Measurements from ENCODE around the gene ZNF107. TPM values are rescaled to one million over a fixed set of nuclear protein-coding genes. Genes with fewer than 3 reads are reported as not detected.
"Not testable (repeated sequence)": the region's sequence is repeated elsewhere in the genome, so short reads cannot be mapped to it uniquely, and the experiment has no call there.

Gene ZNF107
- total RNA-seq, 1 experiment from 2014 or later, result 24.7 TPM

- no peak overlapping the region for H3K4ac ChIP-seq (ENCODE audit: low read depth, low read length)
- H3K27ac Mint-ChIP-seq, result no peak overlapping the region
- WGBS (ENCODE audit: extremely low coverage, insufficient read length, low lambda C conversion rate), result no CpG with 5 or more reads among the region's 2 CpGs
- no peak overlapping the region for H4K8ac ChIP-seq (replicated peaks; ENCODE audit: insufficient read length, low read depth, low read length)
- H3K9me3 ChIP-seq (ENCODE audit: control insufficient read depth, low read depth, low read length), result peaks cover 54% of the 10 kb centered on the region
- H3K4me2 ChIP-seq (ENCODE audit: insufficient read depth, insufficient read length, low read length), result no peak overlapping the region
- peaks cover 6% of the 10 kb centered on the region; the same call in 1 of the 2 replicates for H3K27me3 Mint-ChIP-seq (ENCODE audit: low read depth)
- no peak overlapping the region for H2AK5ac ChIP-seq (ENCODE audit: insufficient read length, low read length)
- no peaks in the 10 kb centered on the region for H3K4me1 Mint-ChIP-seq
- H4K5ac ChIP-seq (ENCODE audit: insufficient read length, low read depth, low read length), result no peak overlapping the region
- H4K20me1 ChIP-seq (ENCODE audit: control insufficient read depth, insufficient read depth, insufficient read length), result no peaks in the 10 kb centered on the region
- no peaks in the 10 kb centered on the region for H3K23me2 ChIP-seq (ENCODE audit: insufficient read length, low read depth, low read length, poor library complexity, severe bottlenecking)
- no peak overlapping the region for H3T11ph ChIP-seq (ENCODE audit: low read length)
- H3K27ac ChIP-seq (ENCODE audit: insufficient read length, low read depth, low read length), result no peak overlapping the region
- no peak overlapping the region for H3K18ac ChIP-seq (ENCODE audit: insufficient read length, low read depth, low read length)
- H3K56ac ChIP-seq (ENCODE audit: insufficient read length, low read depth, low read length), result no peak overlapping the region
- no peak overlapping the region for H2BK12ac ChIP-seq (ENCODE audit: insufficient read length, low read depth, low read length)
- H3K4me1 ChIP-seq (ENCODE audit: insufficient read depth, low read length), result no peaks in the 10 kb centered on the region
- no peaks in the 10 kb centered on the region for H3K79me2 ChIP-seq (ENCODE audit: insufficient read depth, low read length)
- H2BK20ac ChIP-seq (ENCODE audit: low read depth, low read length, poor library complexity, severe bottlenecking), result no peak overlapping the region
- no peaks in the 10 kb centered on the region for H3K79me1 ChIP-seq (ENCODE audit: insufficient read depth, low read depth, low read length, poor library complexity, severe bottlenecking)
- no peak overlapping the region for H3K9ac ChIP-seq (ENCODE audit: extremely low read depth, insufficient read length, low read length)
- peaks cover 76 to 87% of the 10 kb centered on the region in 2 experiments for H3K9me3 Mint-ChIP-seq
- no peak overlapping the region for H2AFZ ChIP-seq (ENCODE audit: low read length)
- no peak overlapping the region for H3K4me3 Mint-ChIP-seq
- H2BK15ac ChIP-seq (ENCODE audit: low read depth, low read length), result no peak overlapping the region
- H3K14ac ChIP-seq (ENCODE audit: insufficient read depth, low read length), result no peak overlapping the region
- no peak for DNase-seq
- H3K36me3 Mint-ChIP-seq (ENCODE audit: insufficient read depth in 1 of 3, low read depth in 3 of 3), result peaks cover 50 to 66% (median 62%) of the 10 kb centered on the region in 3 experiments
- no peaks in the 10 kb centered on the region for H3K27me3 ChIP-seq (ENCODE audit: insufficient read depth, low read length)
- H3K23ac ChIP-seq (ENCODE audit: insufficient read length, low read depth, low read length), result no peak overlapping the region
- no peak overlapping the region for H2BK5ac ChIP-seq (ENCODE audit: insufficient read length, low read length)
- no peak overlapping the region for H4K91ac ChIP-seq (ENCODE audit: insufficient read length, low read depth, low read length)
- H2BK120ac ChIP-seq (ENCODE audit: low read depth, low read length, poor library complexity, severe bottlenecking), result no peak overlapping the region
- TF ChIP-seq CTCF (conservative IDR thresholded peaks at IDR 0.05), result no peak
These were observed 40.8 kb downstream of the ZNF107 start for GRCh38 chr7:64706625-64707292.

DNA sequence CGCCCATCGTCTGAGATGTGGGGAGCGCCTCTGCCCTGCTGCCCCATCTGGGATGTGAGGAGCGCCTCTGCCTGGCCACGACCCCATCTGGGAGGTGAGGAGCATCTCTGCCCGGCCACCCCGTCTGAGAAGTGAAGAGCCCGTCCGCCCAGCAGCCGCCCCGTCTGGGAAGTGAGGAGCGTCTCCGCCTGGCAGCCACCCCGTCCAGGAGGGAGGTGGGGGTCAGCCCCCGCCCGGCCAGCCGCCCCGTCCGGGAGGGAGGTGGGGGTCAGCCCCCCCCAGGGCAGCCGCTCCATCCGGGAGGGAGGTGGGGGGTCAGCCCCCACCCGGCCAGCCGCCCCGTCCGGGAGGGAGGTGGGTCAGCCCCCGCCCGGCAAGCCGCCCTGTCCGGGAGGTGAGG is 52.0 kb downstream of the ZNF107 start:
- H3K27ac Mint-ChIP-seq; H3K27me3 Mint-ChIP-seq (ENCODE audit: low read depth); H3K23ac ChIP-seq (ENCODE audit: insufficient read length, low read depth, low read length); H4K8ac ChIP-seq (replicated peaks; ENCODE audit: insufficient read length, low read depth, low read length); H3K23me2 ChIP-seq (ENCODE audit: insufficient read length, low read depth, low read length, poor library complexity, severe bottlenecking); H3K4me2 ChIP-seq (ENCODE audit: insufficient read depth, insufficient read length, low read length); H3K56ac ChIP-seq (ENCODE audit: insufficient read length, low read depth, low read length); H3K27ac ChIP-seq (ENCODE audit: insufficient read length, low read depth, low read length); H3K14ac ChIP-seq (ENCODE audit: insufficient read depth, low read length); H3K4me1 Mint-ChIP-seq; H4K91ac ChIP-seq (ENCODE audit: insufficient read length, low read depth, low read length); H3K18ac ChIP-seq (ENCODE audit: insufficient read length, low read depth, low read length); H2BK5ac ChIP-seq (ENCODE audit: insufficient read length, low read length); H2AFZ ChIP-seq (ENCODE audit: low read length); H2BK12ac ChIP-seq (ENCODE audit: insufficient read length, low read depth, low read length); H3K9ac ChIP-seq (ENCODE audit: extremely low read depth, insufficient read length, low read length); H3K4me1 ChIP-seq (ENCODE audit: insufficient read depth, low read length); H3K27me3 ChIP-seq (ENCODE audit: insufficient read depth, low read length); H2BK15ac ChIP-seq (ENCODE audit: low read depth, low read length); H3K4me3 Mint-ChIP-seq; H3T11ph ChIP-seq (ENCODE audit: low read length); H3K79me2 ChIP-seq (ENCODE audit: insufficient read depth, low read length); H2BK120ac ChIP-seq (ENCODE audit: low read depth, low read length, poor library complexity, severe bottlenecking); H2AK5ac ChIP-seq (ENCODE audit: insufficient read length, low read length); H3K79me1 ChIP-seq (ENCODE audit: insufficient read depth, low read depth, low read length, poor library complexity, severe bottlenecking); H2BK20ac ChIP-seq (ENCODE audit: low read depth, low read length, poor library complexity, severe bottlenecking); H4K20me1 ChIP-seq (ENCODE audit: control insufficient read depth, insufficient read depth, insufficient read length); DNase-seq; H4K5ac ChIP-seq (ENCODE audit: insufficient read length, low read depth, low read length); H3K36me3 Mint-ChIP-seq (ENCODE audit: insufficient read depth in 1 of 3, low read depth in 3 of 3); H3K9me3 ChIP-seq (ENCODE audit: control insufficient read depth, low read depth, low read length); H3K4ac ChIP-seq (ENCODE audit: low read depth, low read length): not testable (repeated sequence)
- no CpG with 5 or more reads among the region's 29 CpGs for WGBS (ENCODE audit: extremely low coverage, insufficient read length, low lambda C conversion rate)
- peaks cover 63 to 78% of the 10 kb centered on the region in 2 experiments for H3K9me3 Mint-ChIP-seq

All from H9 (cell line).